GM21825 (cell line): ENCODE data around the gene WFIKKN2.

Source experiments
- ATAC-seq: cut with Tn5 transposase; IDR thresholded peaks from one replicate; pipeline ENCODE4 v1.9.1; 2021; ENCODE audit warnings: mild to moderate bottlenecking, moderate library complexity; ENCODE audit not compliant: unreplicated experiment

Gene WFIKKN2

GRCh38 chr17:50833510-50834428 lies 1.6 kb upstream of the WFIKKN2 start:
- no peak for ATAC-seq

GRCh38 chr17:50834429-50835300 lies 721 bp upstream of the WFIKKN2 start:
- ATAC-seq = no peak

- no peak for ATAC-seq
These were observed 1.4 kb downstream of the WFIKKN2 start for GRCh38 chr17:50836826-50837225.

- no peak for ATAC-seq
These were observed 2.0 kb downstream of the WFIKKN2 start for GRCh38 chr17:50837286-50837979.

GRCh38 chr17:50837980-50838954 lies 2.9 kb downstream of the WFIKKN2 start:
- ATAC-seq = no peak

GRCh38 chr17:50839591-50840310 lies 4.4 kb downstream of the WFIKKN2 start:
- no peak for ATAC-seq

- no peak for ATAC-seq
These were observed 5.0 kb downstream of the WFIKKN2 start for GRCh38 chr17:50840311-50840851.

- no peak for ATAC-seq
These were observed 6.0 kb downstream of the WFIKKN2 start for GRCh38 chr17:50841277-50841948.

- ATAC-seq = no peak
These were observed 6.6 kb downstream of the WFIKKN2 start for GRCh38 chr17:50841949-50842354.

- ATAC-seq = no peak
These were observed 7.2 kb downstream of the WFIKKN2 start for GRCh38 chr17:50842506-50843149.

GRCh38 chr17:50843150-50843905 lies 7.9 kb downstream of the WFIKKN2 start:
- no peak for ATAC-seq

GRCh38 chr17:50844117-50844700 lies 8.8 kb downstream of the WFIKKN2 start:
- ATAC-seq = no peak

- no peak for ATAC-seq
These were observed 10.1 kb downstream of the WFIKKN2 start for GRCh38 chr17:50845240-50846147.

GRCh38 chr17:50847566-50847965 lies 12.2 kb downstream of the WFIKKN2 start:
- no peak for ATAC-seq

GRCh38 chr17:50848039-50848438 lies 12.7 kb downstream of the WFIKKN2 start:
- no peak for ATAC-seq

- no peak for ATAC-seq
These were observed 13.3 kb downstream of the WFIKKN2 start for GRCh38 chr17:50848711-50849110.
